ENCODE measurements around the gene BRINP3. TPM values are rescaled to one million over a fixed set of nuclear protein-coding genes. Genes with fewer than 3 reads are reported as not detected.

Gene BRINP3
- polyA plus RNA-seq, 2 of the 4 experiments (the other 2 are of a cell fraction): not detected

- no peak for FAIRE-seq
- DNase-seq (ENCODE audit: low read depth in 1 of 2, low spot score in 1 of 2): no peak
- Histone ChIP-seq H3K4me3 (no peak overlapping the region), H3K4me2 (no peak overlapping the region), H3K27ac (no peak overlapping the region), H3K9me3 (no peaks in the 10 kb centered on the region), H3K4me1 (peaks cover 3% of the 10 kb centered on the region; the same call in 1 of the 3 replicates)
- ATAC-seq: no peak
- ChIA-PET CTCF (no interaction called here), POLR2A (no interaction called here)
- 47% methylated on average over 2 of the region's 2 CpGs for WGBS (ENCODE audit: missing lambda C conversion rate)
- TF ChIP-seq MAFK (IDR thresholded peaks at IDR 0.05; ENCODE audit: partially characterized antibody): no peak
- no peak for TF ChIP-seq NR3C1 (IDR thresholded peaks at IDR 0.05)
Observed at GRCh38 chr1:190377294-190377693, 100.4 kb downstream of the BRINP3 start.

- Histone ChIP-seq H3K4me2 (no peak overlapping the region; the same call in 2 of the 3 replicates), H3K4me1 (peaks cover 3% of the 10 kb centered on the region; the same call in 1 of the 3 replicates), H3K9me3 (no peaks in the 10 kb centered on the region), H3K27ac (peak overlapping the region in 1 of 2 experiments; percentile 31; a peak in 2 of 6 replicates), H3K4me3 (no peak overlapping the region)
- WGBS (ENCODE audit: missing lambda C conversion rate): 8% methylated on average over 1 of the region's 1 CpG
- FAIRE-seq (no peak), DNase-seq (ENCODE audit: low read depth in 1 of 2, low spot score in 1 of 2) (no peak), ATAC-seq (no peak)
- ChIA-PET POLR2A (no interaction called here), CTCF (no interaction called here)
- TF ChIP-seq ELK1 (IDR thresholded peaks at IDR 0.05; ENCODE audit: low read depth, low read length): no peak
- TF ChIP-seq TFCP2L1 (CRISPR knock-in tag; IDR thresholded peaks at IDR 0.05): no peak
- TF ChIP-seq MAX (IDR thresholded peaks at IDR 0.05): no peak
- TF ChIP-seq MAFK (IDR thresholded peaks at IDR 0.05; ENCODE audit: partially characterized antibody): no peak
- no peak for TF ChIP-seq JUNB (IDR thresholded peaks at IDR 0.05)
- no peak for TF ChIP-seq HDAC2 (IDR thresholded peaks at IDR 0.05)
- no peak for TF ChIP-seq CBX2 (IDR thresholded peaks at IDR 0.05; ENCODE audit: borderline replicate concordance, low read depth)
- no peak for TF ChIP-seq USF2 (IDR thresholded peaks at IDR 0.05)
- no peak for TF ChIP-seq EHF (CRISPR knock-in tag; IDR thresholded peaks at IDR 0.05)
Observed at GRCh38 chr1:190376044-190376443, 101.6 kb downstream of the BRINP3 start.

GRCh38 chr1:190373705-190374336 lies 103.8 kb downstream of the BRINP3 start:
- Histone ChIP-seq H3K9me3 (no peaks in the 10 kb centered on the region), H3K4me3 (no peak overlapping the region), H3K4me2 (no peak overlapping the region), H3K27ac (no peak overlapping the region), H3K4me1 (peaks cover 3% of the 10 kb centered on the region; the same call in 1 of the 3 replicates)
- FAIRE-seq (peak; percentile 36), DNase-seq (ENCODE audit: low read depth in 1 of 2, low spot score in 1 of 2) (peak in 1 of 2 experiments; percentile 36), ATAC-seq (peak; percentile 68 to 89; a peak in 4 of 6 replicates)
- ChIA-PET CTCF (interaction anchor here (0.5 to 1.5 kb wide), 3 partner anchors 14 to 375 kb away, joined by 3 read pairs; no protein-coding TSS in a partner anchor), POLR2A (no interaction called here)
- TF ChIP-seq SMC3 (IDR thresholded peaks at IDR 0.05) (peak; percentile 38; the same call in 1 of the 3 replicates), NR3C1 (IDR thresholded peaks at IDR 0.05) (no peak), EHF (CRISPR knock-in tag; IDR thresholded peaks at IDR 0.05) (no peak), CTCF (IDR thresholded peaks at IDR 0.05) (peak; percentile 61), MAFK (IDR thresholded peaks at IDR 0.05; ENCODE audit: partially characterized antibody) (no peak), ELK1 (IDR thresholded peaks at IDR 0.05; ENCODE audit: low read depth, low read length) (no peak), KDM5A (IDR thresholded peaks at IDR 0.05) (no peak), RAD21 (conservative IDR thresholded peaks at IDR 0.05 in 1 of 2, IDR thresholded peaks at IDR 0.05 in 1 of 2) (peak; percentile 68 to 76), RARB (CRISPR knock-in tag; IDR thresholded peaks at IDR 0.05) (no peak)
- WGBS (ENCODE audit: missing lambda C conversion rate): 34% methylated on average over 2 of the region's 2 CpGs
